Measurements from ENCODE around the gene FGF7. TPM values are rescaled to one million over a fixed set of nuclear protein-coding genes. Genes with fewer than 3 reads are reported as not detected.
"Not testable (repeated sequence)": the region's sequence is repeated elsewhere in the genome, so short reads cannot be mapped to it uniquely, and the experiment has no call there.

The FGF7 gene
- total RNA-seq, 3 donors from 2014 or later (not counting 1 experiment from before 2014, with no cell fraction given) = not detected

DNA sequence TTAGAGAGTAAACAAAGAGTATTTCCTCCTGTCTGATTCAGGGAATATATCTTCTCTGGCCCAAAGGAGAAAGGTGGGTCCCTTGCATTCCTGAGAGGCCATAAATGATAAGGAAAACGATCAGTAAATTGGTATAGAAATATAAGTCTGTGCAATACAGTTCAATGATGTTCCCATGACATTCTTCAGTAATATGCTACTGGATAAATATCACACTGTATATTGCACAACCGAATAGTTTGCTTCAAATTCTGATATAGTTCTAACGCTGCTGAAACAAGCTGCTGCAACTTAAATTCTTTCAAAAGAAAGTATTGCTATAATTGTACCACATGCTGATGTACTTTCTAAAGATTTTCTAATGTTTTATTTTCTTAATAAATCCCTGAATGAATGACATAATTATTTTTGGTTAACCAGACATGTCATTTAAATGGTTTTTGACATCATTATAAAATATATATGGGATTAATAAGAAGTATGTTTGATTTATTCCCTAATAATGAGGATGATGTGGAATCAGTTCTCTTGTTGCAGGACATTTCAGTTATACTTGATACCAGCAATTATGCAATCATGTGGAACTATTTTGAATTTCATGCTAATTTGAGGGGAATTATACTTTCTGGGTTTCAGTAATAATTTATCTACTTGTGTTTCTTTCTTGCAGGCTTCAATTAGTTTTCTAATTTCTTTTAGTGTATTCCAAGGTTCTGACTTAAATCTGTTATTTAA is 44.9 kb downstream of the FGF7 start:
- Mint-ChIP-seq H3K36me3 (no peaks in the 10 kb centered on the region), H3K27me3 (ENCODE audit: low read depth in 2 of 2) (peaks cover 0 to 5% of the 10 kb centered on the region in 2 donors), H3K4me1 (peaks cover 4 to 6% of the 10 kb centered on the region in 2 donors), H3K9me3 (no peaks in the 10 kb centered on the region), H3K4me3 (no peak overlapping the region), H3K27ac (no peak overlapping the region)
- no peak overlapping the region for H3K4me3 ChIP-seq (ENCODE audit: low read length)
- ATAC-seq = no peak
- TF ChIP-seq, protein P1, sequence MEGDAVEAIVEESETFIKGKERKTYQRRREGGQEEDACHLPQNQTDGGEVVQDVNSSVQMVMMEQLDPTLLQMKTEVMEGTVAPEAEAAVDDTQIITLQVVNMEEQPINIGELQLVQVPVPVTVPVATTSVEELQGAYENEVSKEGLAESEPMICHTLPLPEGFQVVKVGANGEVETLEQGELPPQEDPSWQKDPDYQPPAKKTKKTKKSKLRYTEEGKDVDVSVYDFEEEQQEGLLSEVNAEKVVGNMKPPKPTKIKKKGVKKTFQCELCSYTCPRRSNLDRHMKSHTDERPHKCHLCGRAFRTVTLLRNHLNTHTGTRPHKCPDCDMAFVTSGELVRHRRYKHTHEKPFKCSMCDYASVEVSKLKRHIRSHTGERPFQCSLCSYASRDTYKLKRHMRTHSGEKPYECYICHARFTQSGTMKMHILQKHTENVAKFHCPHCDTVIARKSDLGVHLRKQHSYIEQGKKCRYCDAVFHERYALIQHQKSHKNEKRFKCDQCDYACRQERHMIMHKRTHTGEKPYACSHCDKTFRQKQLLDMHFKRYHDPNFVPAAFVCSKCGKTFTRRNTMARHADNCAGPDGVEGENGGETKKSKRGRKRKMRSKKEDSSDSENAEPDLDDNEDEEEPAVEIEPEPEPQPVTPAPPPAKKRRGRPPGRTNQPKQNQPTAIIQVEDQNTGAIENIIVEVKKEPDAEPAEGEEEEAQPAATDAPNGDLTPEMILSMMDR (IDR thresholded peaks at IDR 0.05) = no peak
- no peaks in the 10 kb centered on the region for H3K9me3 ChIP-seq (ENCODE audit: control insufficient read depth, insufficient read depth, low read length)
- no peak overlapping the region for H3K27ac ChIP-seq (ENCODE audit: low read length)
- DNase-seq = no peak
- H3K36me3 ChIP-seq (ENCODE audit: control insufficient read depth, insufficient read depth, low read length) = no peaks in the 10 kb centered on the region
- intact Hi-C loops (cut with micrococcal nuclease) = no loop called here
- 92% methylated on average over 3 of the region's 3 CpGs for WGBS (ENCODE audit: insufficient coverage)
- H3K4me1 ChIP-seq (ENCODE audit: control insufficient read depth, insufficient read depth, low read length) = no peaks in the 10 kb centered on the region
- H3K27me3 ChIP-seq (ENCODE audit: control insufficient read depth, insufficient read depth, low read length) = no peaks in the 10 kb centered on the region

DNA sequence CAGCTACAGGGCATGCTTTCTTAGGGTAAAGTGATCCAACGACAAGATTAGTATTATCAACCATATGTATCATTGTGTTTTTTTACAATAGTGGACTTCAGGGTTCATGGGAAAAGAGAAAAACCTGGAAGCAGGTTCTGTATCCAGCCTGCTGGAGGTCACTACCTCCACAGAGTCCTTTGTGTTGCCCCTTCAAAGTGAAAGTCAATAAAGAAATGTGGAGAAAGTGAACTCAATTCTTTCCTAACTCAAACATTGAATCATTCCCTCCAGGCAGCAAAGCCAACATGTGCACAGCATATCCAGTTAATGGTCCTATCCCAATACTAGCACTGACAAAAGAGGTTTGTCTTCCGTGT is 45.4 kb downstream of the FGF7 start:
- Histone ChIP-seq H3K36me3 (ENCODE audit: control insufficient read depth, insufficient read depth, low read length) (no peaks in the 10 kb centered on the region), H3K9me3 (ENCODE audit: control insufficient read depth, insufficient read depth, low read length) (no peaks in the 10 kb centered on the region), H3K27ac (ENCODE audit: low read length) (no peak overlapping the region), H3K27me3 (ENCODE audit: control insufficient read depth, insufficient read depth, low read length) (no peaks in the 10 kb centered on the region), H3K4me3 (ENCODE audit: low read length) (no peak overlapping the region), H3K4me1 (ENCODE audit: control insufficient read depth, insufficient read depth, low read length) (no peaks in the 10 kb centered on the region)
- no peak overlapping the region for H3K4me3 Mint-ChIP-seq
- peaks cover 0 to 5% of the 10 kb centered on the region in 2 donors for H3K27me3 Mint-ChIP-seq (ENCODE audit: low read depth in 2 of 2)
- H3K9me3 Mint-ChIP-seq = no peaks in the 10 kb centered on the region
- TF ChIP-seq, protein P1 (IDR thresholded peaks at IDR 0.05) = no peak
- intact Hi-C loops (cut with micrococcal nuclease) = no loop called here
- 100% methylated on average over 1 of the region's 2 CpGs for WGBS (ENCODE audit: insufficient coverage)
- peaks cover 4 to 6% of the 10 kb centered on the region in 2 donors for H3K4me1 Mint-ChIP-seq
- ATAC-seq (no peak), DNase-seq (no peak)
- no peak overlapping the region for H3K27ac Mint-ChIP-seq
- H3K36me3 Mint-ChIP-seq = no peaks in the 10 kb centered on the region

DNA sequence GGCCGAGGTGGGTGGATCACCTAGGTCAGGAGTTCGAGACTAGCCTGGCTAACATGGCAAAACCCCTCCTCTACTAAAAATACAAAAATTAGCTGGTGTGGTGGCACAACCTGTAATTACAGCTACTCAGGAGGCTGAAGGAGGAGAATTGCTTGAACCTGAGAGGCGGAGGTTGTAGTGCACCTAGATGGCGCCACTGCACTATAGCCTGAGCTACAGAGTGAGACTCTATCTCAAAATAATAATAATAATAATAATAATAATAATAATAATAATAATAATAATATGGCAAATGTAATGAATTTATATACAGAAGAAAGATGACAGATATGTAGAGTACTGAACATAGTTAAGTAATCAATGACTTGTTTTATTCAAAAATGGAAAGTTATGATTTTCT is 48.2 kb downstream of the FGF7 start:
- WGBS (ENCODE audit: insufficient coverage) = 90% methylated on average over 1 of the region's 4 CpGs
- H3K27ac ChIP-seq (ENCODE audit: low read length); H3K9me3 ChIP-seq (ENCODE audit: control insufficient read depth, insufficient read depth, low read length); H3K4me1 Mint-ChIP-seq; H3K9me3 Mint-ChIP-seq; H3K4me3 ChIP-seq (ENCODE audit: low read length); H3K27me3 ChIP-seq (ENCODE audit: control insufficient read depth, insufficient read depth, low read length); ATAC-seq; H3K27me3 Mint-ChIP-seq (ENCODE audit: low read depth in 2 of 2); intact Hi-C loops (cut with micrococcal nuclease); H3K36me3 Mint-ChIP-seq; H3K4me3 Mint-ChIP-seq; H3K4me1 ChIP-seq (ENCODE audit: control insufficient read depth, insufficient read depth, low read length); H3K36me3 ChIP-seq (ENCODE audit: control insufficient read depth, insufficient read depth, low read length): not testable (repeated sequence)
- DNase-seq = peak in 1 of 2 donors; percentile 33
- H3K27ac Mint-ChIP-seq = peak overlapping the region in 1 of 2 donors; percentile 31

DNA sequence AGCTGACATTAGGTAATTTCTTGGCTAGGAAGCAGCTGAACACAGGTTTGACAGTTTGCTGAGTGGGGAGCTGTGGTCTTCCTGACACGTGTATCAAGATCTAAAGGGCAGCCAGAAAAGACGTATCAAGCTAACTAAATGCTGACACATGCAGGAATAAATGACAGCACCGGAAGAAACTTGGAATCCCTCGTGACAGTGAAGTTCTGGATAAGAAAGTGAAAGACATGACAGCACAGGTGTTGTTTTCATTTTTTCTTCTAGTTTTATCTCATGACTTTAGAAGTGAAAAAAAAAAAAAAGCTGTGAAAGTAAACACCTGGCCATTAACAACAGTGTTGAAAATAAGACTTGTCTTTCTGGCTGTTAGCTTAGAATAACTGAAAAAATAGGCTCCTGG is 48.7 kb downstream of the FGF7 start:
- no peaks in the 10 kb centered on the region for H3K4me1 ChIP-seq (ENCODE audit: control insufficient read depth, insufficient read depth, low read length)
- no peaks in the 10 kb centered on the region for H3K36me3 Mint-ChIP-seq
- 15% methylated on average over 4 of the region's 4 CpGs for WGBS (ENCODE audit: insufficient coverage)
- H3K27me3 Mint-ChIP-seq (ENCODE audit: low read depth in 2 of 2) = peaks cover 3 to 5% of the 10 kb centered on the region in 2 donors
- H3K27ac ChIP-seq (ENCODE audit: low read length) = no peak overlapping the region
- DNase-seq = peak in 1 of 2 donors; percentile 3
- no peak overlapping the region for H3K4me3 ChIP-seq (ENCODE audit: low read length)
- peak overlapping the region in 1 of 2 donors; percentile 31 for H3K27ac Mint-ChIP-seq
- no peak overlapping the region for H3K4me3 Mint-ChIP-seq
- H3K9me3 ChIP-seq (ENCODE audit: control insufficient read depth, insufficient read depth, low read length) = no peaks in the 10 kb centered on the region
- TF ChIP-seq, protein P1 (IDR thresholded peaks at IDR 0.05) = no peak
- H3K27me3 ChIP-seq (ENCODE audit: control insufficient read depth, insufficient read depth, low read length) = no peaks in the 10 kb centered on the region
- H3K9me3 Mint-ChIP-seq = no peaks in the 10 kb centered on the region
- H3K36me3 ChIP-seq (ENCODE audit: control insufficient read depth, insufficient read depth, low read length) = no peaks in the 10 kb centered on the region
- intact Hi-C loops (cut with micrococcal nuclease) = no loop called here
- ATAC-seq = peak in 2 of 3 donors; percentile 45 to 49
- H3K4me1 Mint-ChIP-seq = peaks cover 4 to 6% of the 10 kb centered on the region in 2 donors

Measured in natural killer cell (primary cell).